NB4 (cell line): ENCODE results near the gene TMEM35A.
"Not testable (repeated sequence)": the region's sequence is repeated elsewhere in the genome, so short reads cannot be mapped to it uniquely, and the experiment has no call there.

Source experiments
- DNase-seq: peaks from one replicate; pipeline ENCODE4 v3.0.0; 2010; ENCODE audit warnings: low read depth
- H3K4me3 ChIP-seq: one replicate; pipeline ENCODE4 v1.5.1; 2011; ENCODE audit warnings: mild to moderate bottlenecking, low read depth, low read length, moderate library complexity
- MYC ChIP-seq: IDR thresholded peaks from 2 replicates; pipeline ENCODE4 v1.6.1; 2011; ENCODE audit warnings: low read depth, low read length
- POLR2A ChIP-seq: IDR thresholded peaks from 2 replicates; pipeline ENCODE4 v1.6.1; 2011; ENCODE audit warnings: mild to moderate bottlenecking; ENCODE audit not compliant: insufficient read length; ENCODE audit errors: extremely low read depth
- TF ChIP-seq, protein P1 (sequence below): IDR thresholded peaks from one replicate; pipeline ENCODE4 v1.5.1; 2012; ENCODE audit warnings: low read depth, low read length
- TF ChIP-seq, protein P2 (sequence below): IDR thresholded peaks from 2 replicates; pipeline ENCODE4 v1.6.1; 2011; ENCODE audit warnings: low read depth, low read length

The TMEM35A gene

DNA sequence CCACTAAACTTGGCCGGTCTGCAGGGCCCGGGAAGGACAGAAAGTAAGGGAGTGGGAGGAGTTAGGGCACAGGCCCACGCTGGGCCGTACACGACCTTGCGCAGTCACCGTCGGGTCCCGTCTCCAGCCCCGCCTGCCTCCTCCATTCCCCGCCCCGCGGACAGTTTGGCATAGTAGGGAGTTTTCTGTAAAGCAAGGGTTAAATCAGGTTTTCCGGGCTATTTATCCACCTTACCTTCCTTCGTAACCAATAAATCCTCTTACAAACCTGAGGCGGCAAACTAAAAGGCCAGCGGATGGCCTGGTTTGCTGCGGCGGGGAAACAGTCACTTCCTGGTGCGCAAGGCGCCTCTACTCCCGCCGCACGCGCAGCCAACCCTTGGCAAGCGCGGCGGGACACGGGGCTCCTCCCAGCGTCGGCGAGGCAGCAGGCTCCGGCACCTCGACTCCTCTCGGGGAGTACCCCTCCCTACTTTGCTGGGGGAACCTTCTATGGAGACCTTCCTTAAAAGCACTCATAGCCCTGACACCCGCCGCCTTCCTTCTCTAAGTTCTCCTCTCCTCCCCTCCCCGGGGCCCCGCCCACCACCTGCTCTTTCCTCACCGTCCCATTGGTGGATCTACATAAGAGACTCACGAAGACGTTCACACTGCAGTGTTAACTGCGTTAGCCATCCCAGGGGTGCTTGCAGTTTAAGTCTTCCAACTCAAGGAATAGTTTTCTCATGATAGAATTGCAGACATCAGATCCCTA is 27.0 kb upstream of the TMEM35A start, which contains the start of gene TRMT2B:
TSS of gene TRMT2B (minus strand) at position 563 of the 754 bp plus-strand sequence. CDS start 9,822 bp downstream, outside the sequence.
- TF ChIP-seq MYC (peak; percentile 9; the same call in 1 of the 2 replicates), POLR2A (peak; percentile 56)
- TF ChIP-seq, protein P1, sequence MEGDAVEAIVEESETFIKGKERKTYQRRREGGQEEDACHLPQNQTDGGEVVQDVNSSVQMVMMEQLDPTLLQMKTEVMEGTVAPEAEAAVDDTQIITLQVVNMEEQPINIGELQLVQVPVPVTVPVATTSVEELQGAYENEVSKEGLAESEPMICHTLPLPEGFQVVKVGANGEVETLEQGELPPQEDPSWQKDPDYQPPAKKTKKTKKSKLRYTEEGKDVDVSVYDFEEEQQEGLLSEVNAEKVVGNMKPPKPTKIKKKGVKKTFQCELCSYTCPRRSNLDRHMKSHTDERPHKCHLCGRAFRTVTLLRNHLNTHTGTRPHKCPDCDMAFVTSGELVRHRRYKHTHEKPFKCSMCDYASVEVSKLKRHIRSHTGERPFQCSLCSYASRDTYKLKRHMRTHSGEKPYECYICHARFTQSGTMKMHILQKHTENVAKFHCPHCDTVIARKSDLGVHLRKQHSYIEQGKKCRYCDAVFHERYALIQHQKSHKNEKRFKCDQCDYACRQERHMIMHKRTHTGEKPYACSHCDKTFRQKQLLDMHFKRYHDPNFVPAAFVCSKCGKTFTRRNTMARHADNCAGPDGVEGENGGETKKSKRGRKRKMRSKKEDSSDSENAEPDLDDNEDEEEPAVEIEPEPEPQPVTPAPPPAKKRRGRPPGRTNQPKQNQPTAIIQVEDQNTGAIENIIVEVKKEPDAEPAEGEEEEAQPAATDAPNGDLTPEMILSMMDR: no peak
- TF ChIP-seq, protein P2, sequence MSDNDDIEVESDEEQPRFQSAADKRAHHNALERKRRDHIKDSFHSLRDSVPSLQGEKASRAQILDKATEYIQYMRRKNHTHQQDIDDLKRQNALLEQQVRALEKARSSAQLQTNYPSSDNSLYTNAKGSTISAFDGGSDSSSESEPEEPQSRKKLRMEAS: peak; percentile 6; the same call in 1 of the 2 replicates

DNA sequence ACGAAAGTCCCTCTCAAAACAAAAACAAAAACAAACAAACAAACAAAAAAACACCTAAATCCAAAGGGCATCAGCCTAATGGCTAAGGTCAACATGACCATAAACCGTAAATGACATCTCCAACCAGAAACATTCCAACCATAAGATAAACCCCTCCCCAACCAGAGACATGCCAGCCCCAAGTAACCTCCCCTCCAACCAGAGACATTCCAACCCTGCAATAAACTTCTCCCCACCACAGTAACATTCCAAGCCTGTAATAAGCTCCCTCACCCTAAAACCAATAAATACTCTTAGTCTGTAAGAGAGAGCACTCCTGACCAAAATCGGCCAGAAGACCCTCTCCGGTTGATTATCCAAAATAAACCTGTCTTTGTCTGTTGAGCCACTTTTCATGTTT is 22.1 kb upstream of the TMEM35A start:
- not testable (repeated sequence) for DNase-seq, H3K4me3 ChIP-seq

More for the DNA sequence above, 27.0 kb upstream of the TMEM35A start, which contains the start of gene TRMT2B:
- H3K4me3 ChIP-seq: peak within 1 kb of the TSS; percentile 91
- peak; percentile 93 for DNase-seq

GRCh38 chrX:101057093-101057714 is 21.5 kb upstream of the TMEM35A start:
- TF ChIP-seq, protein P2: no peak
- no peak for TF ChIP-seq POLR2A
- no peak for TF ChIP-seq MYC
- TF ChIP-seq, protein P1: no peak
- no peak overlapping the region for H3K4me3 ChIP-seq
- DNase-seq: peak; percentile 76

- no peak overlapping the region for H3K4me3 ChIP-seq
- DNase-seq: no peak
- TF ChIP-seq POLR2A: no peak
- TF ChIP-seq, protein P2: no peak
- no peak for TF ChIP-seq MYC
- TF ChIP-seq, protein P1: no peak
Measured at GRCh38 chrX:101062176-101062575, 16.5 kb upstream of the TMEM35A start.

DNA sequence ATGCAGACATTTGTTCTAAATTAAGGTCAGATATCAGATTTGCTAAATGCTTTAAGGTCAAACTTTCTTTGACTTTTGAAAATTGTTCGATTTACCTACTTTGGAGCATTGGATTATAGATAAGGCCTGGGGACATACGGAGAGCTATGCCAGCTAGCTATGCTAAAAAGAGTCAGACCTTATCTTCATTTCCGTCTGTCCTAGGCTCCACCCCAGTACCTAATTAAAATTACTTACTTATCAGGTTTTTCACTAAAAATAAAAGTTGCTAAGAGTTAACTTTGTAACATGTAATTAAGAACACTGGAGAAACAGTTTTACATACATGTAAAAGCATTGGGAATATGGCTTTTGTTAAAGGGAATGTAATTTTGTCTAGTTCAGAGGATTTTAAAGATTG is 7.1 kb upstream of the TMEM35A start:
- no peak for TF ChIP-seq POLR2A
- TF ChIP-seq, protein P2: no peak
- TF ChIP-seq MYC: no peak
- TF ChIP-seq, protein P1: no peak
- no peak overlapping the region for H3K4me3 ChIP-seq
- DNase-seq: no peak

DNA sequence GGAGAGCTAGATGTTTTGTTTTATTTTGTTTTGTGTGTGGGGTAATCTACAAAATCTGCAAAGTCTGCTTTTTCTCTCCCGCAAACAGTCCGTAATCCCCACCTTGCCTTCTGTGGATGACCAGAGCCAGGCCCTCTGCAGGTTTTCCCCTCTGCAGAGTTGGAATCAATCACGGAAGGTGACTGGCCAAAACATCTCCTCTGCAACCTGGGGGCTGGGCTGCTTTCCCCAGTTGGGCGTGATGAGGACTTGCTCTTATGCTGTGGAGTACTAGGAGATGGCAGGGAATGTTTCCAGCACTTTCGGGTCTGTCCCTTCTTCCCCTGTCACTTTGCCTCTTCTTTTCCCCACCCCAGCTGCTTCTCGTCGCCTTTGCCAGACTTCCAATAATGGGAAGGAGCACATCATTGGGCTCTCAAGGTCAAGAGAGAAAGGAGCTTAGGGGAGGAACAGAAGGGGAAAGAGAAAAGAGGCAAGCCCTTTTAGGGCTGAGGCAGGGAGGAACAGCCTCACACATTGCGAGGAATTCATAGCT is 1.1 kb downstream of the TMEM35A start:
- H3K4me3 ChIP-seq: no peak overlapping the region
- TF ChIP-seq, protein P2: no peak
- TF ChIP-seq MYC (no peak), POLR2A (no peak)
- TF ChIP-seq, protein P1: no peak
- no peak for DNase-seq
